Fibroblast of pulmonary artery (primary cell): Measurements from ENCODE around the gene GBGT1.

ENCODE experiments used
- DNase-seq: peaks from one replicate; pipeline ENCODE4 v3.0.0-alpha.2; 2010; ENCODE audit warnings: low read depth
- H3K4me3 ChIP-seq: replicated peaks from 2 replicates; pipeline ENCODE4 v1.5.1; 2011; ENCODE audit warnings: low read depth, mild to moderate bottlenecking, control low read depth, low read length, moderate library complexity
- CTCF ChIP-seq: IDR thresholded peaks from 2 replicates; pipeline ENCODE4 v1.5.1; 2011; ENCODE audit warnings: mild to moderate bottlenecking, control low read depth, low read length, inconsistent platforms; ENCODE audit errors: missing control alignments

Gene GBGT1

GRCh38 chr9:133160742-133161546 lies 2.8 kb downstream of the GBGT1 start:
- peak; percentile 85 for DNase-seq
- TF ChIP-seq CTCF: peak; percentile 85
- no peak overlapping the region for H3K4me3 ChIP-seq

- no peak for TF ChIP-seq CTCF
- H3K4me3 ChIP-seq: no peak overlapping the region
- DNase-seq: no peak
Observed at GRCh38 chr9:133158695-133159094, 5.0 kb downstream of the GBGT1 start.

GRCh38 chr9:133155156-133155555 lies 8.6 kb downstream of the GBGT1 start:
- no peak for TF ChIP-seq CTCF
- H3K4me3 ChIP-seq: no peak overlapping the region
- DNase-seq: no peak

- no peak for TF ChIP-seq CTCF
- no peak overlapping the region for H3K4me3 ChIP-seq
- no peak for DNase-seq
Observed at GRCh38 chr9:133154097-133154989, 9.4 kb downstream of the GBGT1 start.

GRCh38 chr9:133153227-133154096 lies 10.3 kb downstream of the GBGT1 start:
- no peak overlapping the region for H3K4me3 ChIP-seq
- no peak for DNase-seq
- no peak for TF ChIP-seq CTCF
